Activated CD4-positive, alpha-beta T cell treated with anti-CD3 and anti-CD28 coated beads, Interleukin-2, Interleukin-6, amounts not matched to agents 100 ng/mL and 50 ng/mL, durations not matched to agents 16 hours and 8 hours (primary cell): ENCODE measurements around the gene EFS.
"Not testable (repeated sequence)": the region's sequence is repeated elsewhere in the genome, so short reads cannot be mapped to it uniquely, and the experiment has no call there.

Experiments used
- DNase-seq: peaks from one replicate; pipeline ENCODE4 v3.0.0-alpha.2; 2020

EFS gene

GRCh38 chr14:23365036-23365731, at the start of gene EFS:
TSS of gene EFS (minus strand) at chr14:23365172. CDS start at chr14:23365025, 147 bp downstream.
- DNase-seq: no peak

GRCh38 chr14:23414254-23414653, 49.3 kb upstream of the EFS start:
- no peak for DNase-seq

GRCh38 chr14:23413681-23414080, 48.7 kb upstream of the EFS start:
- no peak for DNase-seq

GRCh38 chr14:23411563-23412525, 46.9 kb upstream of the EFS start:
- DNase-seq: no peak

- DNase-seq: no peak
These were observed 45.1 kb upstream of the EFS start for GRCh38 chr14:23409966-23410635.

GRCh38 chr14:23409475-23409874, 44.5 kb upstream of the EFS start:
- DNase-seq: peak; percentile 7

GRCh38 chr14:23408307-23408630, 43.3 kb upstream of the EFS start:
- DNase-seq: no peak

- no peak for DNase-seq
These were observed 42.7 kb upstream of the EFS start, which contains the start of gene MYH6 for GRCh38 chr14:23407516-23408306. TSS of gene MYH6 (minus strand) at chr14:23408273. CDS start at chr14:23407223, 1,050 bp downstream.

GRCh38 chr14:23406725-23407355, 41.9 kb upstream of the EFS start:
- DNase-seq: no peak

- DNase-seq: no peak
These were observed 41.3 kb upstream of the EFS start for GRCh38 chr14:23406244-23406643.

- DNase-seq: no peak
These were observed 40.6 kb upstream of the EFS start for GRCh38 chr14:23405516-23406025.

- DNase-seq: no peak
These were observed 40.1 kb upstream of the EFS start for GRCh38 chr14:23405096-23405495.

GRCh38 chr14:23404331-23404900, 39.4 kb upstream of the EFS start:
- DNase-seq: no peak

GRCh38 chr14:23403908-23404307, 38.9 kb upstream of the EFS start:
- no peak for DNase-seq

GRCh38 chr14:23403139-23403438, 38.1 kb upstream of the EFS start:
- DNase-seq: no peak

- DNase-seq: no peak
These were observed 37.5 kb upstream of the EFS start for GRCh38 chr14:23402296-23403138.

- DNase-seq: no peak
These were observed 36.3 kb upstream of the EFS start for GRCh38 chr14:23401291-23401690.

- DNase-seq: not testable (repeated sequence)
These were observed 35.7 kb upstream of the EFS start for GRCh38 chr14:23400496-23401149.

- DNase-seq: no peak
These were observed 34.6 kb upstream of the EFS start for GRCh38 chr14:23399591-23399990.

GRCh38 chr14:23399136-23399535, 34.2 kb upstream of the EFS start:
- no peak for DNase-seq
